Esophagus muscularis mucosa (tissue), 4 donors: ENCODE data around the gene WBP2. TPM values are rescaled to one million over a fixed set of nuclear protein-coding genes. Genes with fewer than 3 reads are reported as not detected.

Source experiments
- DNase-seq: peaks from one replicate; pipeline ENCODE4 v3.0.0-alpha.2; 2017; ENCODE audit errors: extremely low spot score
- H3K27ac ChIP-seq, 4 donors: fragments of 200-600 bp; sonication (generic); replicated peaks in 1 of 4; 1 replicate in 3 of 4; 2 replicates in 1 of 4; pipeline ENCODE4 v1.5.1; 2016 to 2019; ENCODE audit warnings: mild to moderate bottlenecking in 1 of 4
- H3K27me3 ChIP-seq, 4 donors: fragments of 200-600 bp; sonication (generic); one replicate each; pipeline versions ENCODE4 v1.5.1 to v1.6.0; 2016 to 2019
- H3K36me3 ChIP-seq, 4 donors: fragments of 200-600 bp; sonication (generic); one replicate each; pipeline ENCODE4 v1.5.1; 2016 to 2019
- H3K4me1 ChIP-seq, 4 donors: fragments of 200-600 bp; sonication (generic); one replicate each; pipeline ENCODE4 v1.5.1; 2016 to 2019
- H3K4me3 ChIP-seq, 4 donors: fragments of 200-600 bp; sonication (generic); 1 replicate in 2 of 4; 2 replicates in 2 of 4; pipeline ENCODE4 v1.5.1; 2016 to 2019; ENCODE audit warnings: mild to moderate bottlenecking in 4 of 4, moderate library complexity in 1 of 4
- H3K9me3 ChIP-seq, 4 donors: fragments of 200-600 bp; sonication (generic); 1 replicate in 3 of 4; 2 replicates in 1 of 4; pipeline ENCODE4 v1.5.1; 2016 to 2019
- CTCF ChIP-seq, 3 experiments: fragments of 200-600 bp in 2 of 3; fragments of 450-650 bp in 1 of 3; sonication (generic) in 2 of 3; IDR thresholded peaks; one replicate each; pipeline ENCODE4 v1.5.1; 2017 to 2019; ENCODE audit warnings: antibody characterized with exemption in 3 of 3, mild to moderate bottlenecking in 2 of 3, moderate library complexity in 1 of 3
- EP300 ChIP-seq: sonication (generic); formaldehyde crosslinking; IDR thresholded peaks from one replicate; pipeline ENCODE4 v1.6.1; 2017; ENCODE audit warnings: antibody characterized with exemption
- POLR2A ChIP-seq: fragments of 450-650 bp; IDR thresholded peaks from one replicate; pipeline ENCODE4 v1.6.1; 2017; ENCODE audit warnings: antibody characterized with exemption, moderate library complexity, mild to moderate bottlenecking, low read depth
- POLR2AphosphoS5 ChIP-seq, 2 donors: sonication (generic); formaldehyde crosslinking; IDR thresholded peaks; one replicate each; pipeline ENCODE4 v1.6.1; 2017; ENCODE audit warnings: antibody characterized with exemption in 2 of 2
- WGBS: methylation state at CpG from one replicate; pipeline ENCODE4 v1.1.5; 2018; 5-methylcytosine and 5-hydroxymethylcytosine counted together
- intact Hi-C: fragments of 100-400 bp; cut with DNase I; formaldehyde crosslinking; loops from one replicate; pipeline ENCODE4 v1.15.1; 2023
- total RNA-seq, 4 donors: library from RNA; depleted of rRNA; stranded (reverse); fragments of >200 nt; gene quantifications; one replicate each; pipeline versions ENCODE4 v1.1.0 to v1.2.1, GENCODE V29; 2016

Gene WBP2
- total RNA-seq, 4 donors from 2014 or later, result 48.2 to 95.8 (median 85.2) TPM

GRCh38 chr17:75880266-75880665 is 25.1 kb upstream of the WBP2 start:
- TF ChIP-seq POLR2A, result no peak
- TF ChIP-seq EP300, result no peak
- no peak for TF ChIP-seq CTCF (IDR thresholded peaks at IDR 0.05)
- TF ChIP-seq POLR2AphosphoS5 (IDR thresholded peaks at IDR 0.05), result no peak
- peak overlapping the region in 1 of 4 donors; percentile 30 for H3K27ac ChIP-seq
- peaks cover 24 to 31% (median 26%) of the 10 kb centered on the region in 4 donors for H3K4me1 ChIP-seq
- no peak for DNase-seq
- 84% methylated on average over 7 of the region's 7 CpGs for WGBS
- intact Hi-C loops, result loop anchor here (5.0 kb wide), 1 partner anchor 33 kb away; no protein-coding TSS in a partner anchor
- H3K4me3 ChIP-seq, result no peak overlapping the region
- H3K27me3 ChIP-seq, result no peaks in the 10 kb centered on the region
- peaks cover 0 to 11% (median 4%) of the 10 kb centered on the region in 4 donors for H3K36me3 ChIP-seq
- H3K9me3 ChIP-seq, result no peaks in the 10 kb centered on the region

- Histone ChIP-seq H3K27me3 (no peaks in the 10 kb centered on the region), H3K36me3 (peaks cover 10 to 28% (median 23%) of the 10 kb centered on the region in 4 donors), H3K4me1 (peaks cover 43 to 50% (median 44%) of the 10 kb centered on the region in 4 donors), H3K4me3 (peak within 1 kb of the TSS; percentile 80 to 95 (median 86)), H3K27ac (peak within 1 kb of the TSS; percentile 97 to 99 (median 98)), H3K9me3 (no peaks in the 10 kb centered on the region)
- 4% methylated on average over 23 of the region's 87 CpGs for WGBS
- intact Hi-C loops, result loop anchor here (2.0 to 5.0 kb wide), 2 partner anchors 16 to 101 kb away; a partner anchor contains a TSS
- TF ChIP-seq POLR2A (peak; percentile 86), CTCF (IDR thresholded peaks at IDR 0.05) (peak in 2 of 3 experiments; percentile 25 to 37), POLR2AphosphoS5 (IDR thresholded peaks at IDR 0.05) (peak; percentile 89 to 96), EP300 (no peak)
- no peak for DNase-seq
Observed at GRCh38 chr17:75878174-75878998, 23.3 kb upstream of the WBP2 start, which contains the start of gene TRIM47. TSS of gene TRIM47 (minus strand) at chr17:75878581. CDS start at chr17:75878548, 33 bp downstream.

GRCh38 chr17:75877752-75878173 is 22.6 kb upstream of the WBP2 start:
- intact Hi-C loops, result loop anchor here (2.0 to 5.0 kb wide), 2 partner anchors 17 to 100 kb away; a partner anchor contains a TSS
- Histone ChIP-seq H3K36me3 (peaks cover 10 to 28% (median 23%) of the 10 kb centered on the region in 4 donors), H3K9me3 (no peaks in the 10 kb centered on the region), H3K27me3 (no peaks in the 10 kb centered on the region), H3K4me3 (peak overlapping the region; percentile 80 to 95 (median 86)), H3K27ac (peak overlapping the region; percentile 97 to 99 (median 98)), H3K4me1 (peaks cover 49 to 56% (median 51%) of the 10 kb centered on the region in 4 donors)
- DNase-seq, result no peak
- TF ChIP-seq CTCF (IDR thresholded peaks at IDR 0.05) (peak in 2 of 3 experiments; percentile 39 to 69), EP300 (no peak), POLR2A (no peak), POLR2AphosphoS5 (IDR thresholded peaks at IDR 0.05) (peak in 1 of 2 donors; percentile 5)
- WGBS, result 0% methylated on average over 1 of the region's 56 CpGs

- TF ChIP-seq CTCF (IDR thresholded peaks at IDR 0.05) (peak in 2 of 3 experiments; percentile 45 to 48), POLR2AphosphoS5 (IDR thresholded peaks at IDR 0.05) (peak; percentile 88 to 95), POLR2A (peak; percentile 1), EP300 (peak; percentile 49)
- peaks cover 10 to 28% (median 23%) of the 10 kb centered on the region in 4 donors for H3K36me3 ChIP-seq
- peak overlapping the region; percentile 80 to 95 (median 86) for H3K4me3 ChIP-seq
- H3K9me3 ChIP-seq, result no peaks in the 10 kb centered on the region
- no peaks in the 10 kb centered on the region for H3K27me3 ChIP-seq
- peak; percentile 97 for DNase-seq
- intact Hi-C loops, result loop anchor here (1.0 to 5.0 kb wide), 2 partner anchors 20 to 100 kb away; a partner anchor contains a TSS
- WGBS, result 6% methylated on average over 32 of the region's 41 CpGs
- peak overlapping the region; percentile 97 to 99 (median 98) for H3K27ac ChIP-seq
- H3K4me1 ChIP-seq, result peaks cover 55 to 63% (median 57%) of the 10 kb centered on the region in 4 donors
Observed at GRCh38 chr17:75876938-75877751, 22.0 kb upstream of the WBP2 start.
